ENCODE data around the gene UGGT2. TPM values are rescaled to one million over a fixed set of nuclear protein-coding genes. Genes with fewer than 3 reads are reported as not detected.

The UGGT2 gene
- total and polyA plus RNA-seq, 4 donors, result 7.6 to 60.2 (median 16.3) TPM

DNA sequence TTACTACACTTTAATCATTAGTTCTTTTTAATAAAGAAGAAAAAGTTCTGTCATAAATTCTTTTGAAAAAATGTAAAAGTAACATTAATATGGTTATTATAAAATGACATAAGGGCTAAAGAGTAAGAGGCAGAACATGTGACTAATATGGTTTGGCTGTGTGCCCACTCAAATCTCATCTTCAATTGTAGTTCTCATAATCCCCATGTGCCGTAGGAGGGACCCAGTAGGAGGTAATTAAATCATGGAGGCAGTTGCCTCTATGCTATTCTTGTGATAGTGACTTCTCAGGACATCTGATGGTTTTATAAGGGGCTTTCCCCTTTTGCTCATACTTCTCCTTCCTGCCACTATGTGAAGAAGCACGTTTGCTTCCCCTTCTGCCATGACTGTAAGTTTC, 104.5 kb downstream of the UGGT2 start:
- no peak overlapping the region for H3K4me3 ChIP-seq
- no peak for ATAC-seq (ENCODE audit: insufficient read depth, low FRiP score)
- H3K27ac ChIP-seq (ENCODE audit: low read depth in 1 of 2, low read length in 1 of 2), result no peak overlapping the region
- TF ChIP-seq, protein P1, sequence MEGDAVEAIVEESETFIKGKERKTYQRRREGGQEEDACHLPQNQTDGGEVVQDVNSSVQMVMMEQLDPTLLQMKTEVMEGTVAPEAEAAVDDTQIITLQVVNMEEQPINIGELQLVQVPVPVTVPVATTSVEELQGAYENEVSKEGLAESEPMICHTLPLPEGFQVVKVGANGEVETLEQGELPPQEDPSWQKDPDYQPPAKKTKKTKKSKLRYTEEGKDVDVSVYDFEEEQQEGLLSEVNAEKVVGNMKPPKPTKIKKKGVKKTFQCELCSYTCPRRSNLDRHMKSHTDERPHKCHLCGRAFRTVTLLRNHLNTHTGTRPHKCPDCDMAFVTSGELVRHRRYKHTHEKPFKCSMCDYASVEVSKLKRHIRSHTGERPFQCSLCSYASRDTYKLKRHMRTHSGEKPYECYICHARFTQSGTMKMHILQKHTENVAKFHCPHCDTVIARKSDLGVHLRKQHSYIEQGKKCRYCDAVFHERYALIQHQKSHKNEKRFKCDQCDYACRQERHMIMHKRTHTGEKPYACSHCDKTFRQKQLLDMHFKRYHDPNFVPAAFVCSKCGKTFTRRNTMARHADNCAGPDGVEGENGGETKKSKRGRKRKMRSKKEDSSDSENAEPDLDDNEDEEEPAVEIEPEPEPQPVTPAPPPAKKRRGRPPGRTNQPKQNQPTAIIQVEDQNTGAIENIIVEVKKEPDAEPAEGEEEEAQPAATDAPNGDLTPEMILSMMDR (IDR thresholded peaks at IDR 0.05; ENCODE audit: control extremely low read depth, extremely low read depth), result no peak
- peaks cover 0 to 5% (median 3%) of the 10 kb centered on the region in 4 donors for H3K36me3 ChIP-seq (ENCODE audit: control insufficient read depth in 4 of 4, insufficient read depth in 4 of 4, low read length in 4 of 4)
- no peak overlapping the region for H3K9ac ChIP-seq (ENCODE audit: insufficient read depth in 1 of 2, low read length in 2 of 2)
- H3K4me1 ChIP-seq (ENCODE audit: control insufficient read depth in 5 of 5, insufficient read depth in 5 of 5, low read length in 5 of 5), result no peaks in the 10 kb centered on the region
- no peak for DNase-seq
- H3K27me3 ChIP-seq (ENCODE audit: control insufficient read depth in 3 of 3, insufficient read depth in 3 of 3, low read length in 2 of 3), result no peaks in the 10 kb centered on the region
- H3K9me3 ChIP-seq (ENCODE audit: control insufficient read depth in 4 of 4, insufficient read depth in 3 of 4, low read length in 3 of 4), result peaks cover 0 to 5% (median 1%) of the 10 kb centered on the region in 4 donors
- WGBS, 2 donors, result 58 to 67% methylated on average over 2 of the region's 2 CpGs

DNA sequence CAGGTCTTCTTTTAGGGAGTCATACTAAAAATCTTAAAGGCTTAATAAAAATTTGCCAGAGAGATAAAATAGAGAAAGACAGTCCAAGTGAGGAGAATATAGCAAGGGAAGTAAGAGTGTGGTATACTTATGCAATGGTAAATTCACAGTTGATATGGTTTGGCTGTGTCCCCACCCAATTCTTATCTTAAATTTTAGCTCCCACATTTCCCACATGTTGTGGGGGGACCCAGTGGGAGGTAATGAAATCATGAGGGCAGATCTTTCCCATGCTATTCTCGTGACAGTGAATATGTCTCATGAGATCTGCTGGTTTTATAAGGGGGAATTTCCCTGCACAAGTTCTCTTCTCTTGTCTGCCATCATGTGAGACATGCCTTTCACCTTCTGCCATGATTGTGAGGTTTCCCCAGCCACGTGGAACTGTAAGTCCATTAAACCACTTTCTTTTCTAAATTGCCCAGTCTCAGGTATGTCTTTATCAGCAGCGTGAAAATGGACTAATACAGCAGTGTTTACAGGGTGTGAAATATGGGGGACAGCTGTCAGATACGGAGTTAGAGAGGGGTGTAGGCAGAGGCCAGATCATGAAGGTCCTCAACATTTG, 115.4 kb downstream of the UGGT2 start:
- WGBS, 2 donors, result 90% methylated on average over 4 of the region's 4 CpGs
- Histone ChIP-seq H3K4me3 (no peak overlapping the region), H3K27ac (ENCODE audit: low read depth in 1 of 2, low read length in 1 of 2) (no peak overlapping the region), H3K9me3 (ENCODE audit: control insufficient read depth in 4 of 4, insufficient read depth in 3 of 4, low read length in 3 of 4) (peaks cover 0 to 12% (median 5%) of the 10 kb centered on the region in 4 donors), H3K4me1 (ENCODE audit: control insufficient read depth in 5 of 5, insufficient read depth in 5 of 5, low read length in 5 of 5) (no peaks in the 10 kb centered on the region), H3K9ac (ENCODE audit: insufficient read depth in 1 of 2, low read length in 2 of 2) (no peak overlapping the region), H3K36me3 (ENCODE audit: control insufficient read depth in 4 of 4, insufficient read depth in 4 of 4, low read length in 4 of 4) (peaks cover 8 to 38% (median 27%) of the 10 kb centered on the region in 4 donors), H3K27me3 (ENCODE audit: control insufficient read depth in 3 of 3, insufficient read depth in 3 of 3, low read length in 2 of 3) (no peaks in the 10 kb centered on the region)
- ATAC-seq (ENCODE audit: insufficient read depth, low FRiP score) (no peak), DNase-seq (no peak)
- TF ChIP-seq, protein P1 (IDR thresholded peaks at IDR 0.05; ENCODE audit: control extremely low read depth, extremely low read depth), result no peak

DNA sequence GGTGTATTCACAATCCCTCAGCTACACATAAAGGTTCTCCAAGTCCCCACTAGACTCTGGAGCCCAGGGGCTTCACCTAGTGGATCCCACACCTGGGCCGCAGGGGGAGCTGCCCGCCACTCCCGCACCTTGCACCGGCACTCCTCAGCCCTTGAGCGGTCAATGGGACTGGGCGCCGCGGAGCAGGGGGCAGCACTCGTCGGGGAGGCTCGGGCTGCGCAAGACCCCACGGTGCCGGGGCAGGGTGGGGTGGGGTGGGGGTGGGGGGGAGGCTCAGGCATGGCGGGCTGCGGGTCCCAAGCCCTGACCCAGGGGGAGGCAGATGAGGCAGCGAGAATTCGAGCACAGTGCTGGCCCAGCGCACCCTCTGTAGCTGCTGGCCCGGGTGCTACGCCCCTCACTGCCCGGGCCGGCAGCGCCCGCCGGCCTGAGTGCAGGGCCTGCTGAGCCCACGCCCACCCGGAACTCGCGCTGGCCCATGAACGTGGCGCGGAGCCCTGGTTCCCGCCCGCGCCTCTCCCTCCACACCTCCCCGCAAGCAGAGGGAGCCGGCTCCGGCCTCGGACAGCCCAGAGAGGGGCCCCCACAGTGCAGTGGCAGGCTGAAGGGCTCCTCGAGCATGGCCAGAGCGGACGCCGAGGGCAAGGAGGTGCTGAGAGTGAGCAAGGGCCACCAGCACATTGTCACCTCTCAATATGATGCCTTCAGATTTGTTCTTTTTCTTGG, 121.7 kb downstream of the UGGT2 start:
- Histone ChIP-seq H3K27ac (ENCODE audit: low read depth in 1 of 2, low read length in 1 of 2) (no peak overlapping the region), H3K27me3 (ENCODE audit: control insufficient read depth in 3 of 3, insufficient read depth in 3 of 3, low read length in 2 of 3) (no peaks in the 10 kb centered on the region), H3K9me3 (ENCODE audit: control insufficient read depth in 4 of 4, insufficient read depth in 3 of 4, low read length in 3 of 4) (peaks cover 0 to 18% (median 9%) of the 10 kb centered on the region in 4 donors), H3K9ac (ENCODE audit: insufficient read depth in 1 of 2, low read length in 2 of 2) (no peak overlapping the region), H3K36me3 (ENCODE audit: control insufficient read depth in 4 of 4, insufficient read depth in 4 of 4, low read length in 4 of 4) (peaks cover 9 to 37% (median 25%) of the 10 kb centered on the region in 4 donors), H3K4me1 (ENCODE audit: control insufficient read depth in 5 of 5, insufficient read depth in 5 of 5, low read length in 5 of 5) (no peaks in the 10 kb centered on the region), H3K4me3 (no peak overlapping the region)
- DNase-seq (no peak), ATAC-seq (ENCODE audit: insufficient read depth, low FRiP score) (no peak)
- TF ChIP-seq, protein P1 (IDR thresholded peaks at IDR 0.05; ENCODE audit: control extremely low read depth, extremely low read depth), result no peak
- WGBS, 2 donors, result 91 to 94% methylated on average over 30 to 44 of the region's 44 CpGs
